GDM1 (cell line): ENCODE results near the gene ANO3.

Experiments used
- DNase-seq: peaks from one replicate; lab custom pipeline; 2025; lab: John Stamatoyannopoulos, UW

Gene ANO3

GRCh38 chr11:26710489-26710888 is 378.6 kb downstream of the ANO3 start:
- no peak for DNase-seq

DNA sequence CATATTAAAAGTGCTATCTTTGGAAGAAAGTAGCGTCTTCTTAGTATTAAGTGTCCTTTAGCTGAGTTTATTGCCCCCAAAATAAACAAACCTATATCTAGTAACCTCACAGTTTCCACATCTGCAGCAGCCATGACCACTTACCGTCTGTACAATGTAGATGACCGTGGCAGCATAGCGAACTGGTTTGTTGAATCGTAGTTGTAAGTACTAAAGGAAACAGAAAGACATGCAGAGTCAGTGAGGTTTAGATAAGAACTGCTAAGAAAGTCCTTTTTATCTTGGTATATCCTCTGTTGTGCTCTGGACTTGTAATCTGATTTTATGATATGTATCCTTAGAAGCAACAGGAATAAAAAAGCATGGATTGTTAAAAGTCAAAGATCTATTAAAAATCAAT is 380.6 kb downstream of the ANO3 start:
- DNase-seq: no peak
